HG02610 (cell line): ENCODE data around the gene SLC29A1.

ENCODE experiments used
- ATAC-seq: cut with Tn5 transposase; IDR thresholded peaks from one replicate; pipeline ENCODE4 v1.9.1; 2021; ENCODE audit warnings: mild to moderate bottlenecking, moderate library complexity; ENCODE audit not compliant: unreplicated experiment

SLC29A1 gene

GRCh38 chr6:44251576-44252524 lies 28.5 kb downstream of the SLC29A1 start:
- no peak for ATAC-seq

DNA sequence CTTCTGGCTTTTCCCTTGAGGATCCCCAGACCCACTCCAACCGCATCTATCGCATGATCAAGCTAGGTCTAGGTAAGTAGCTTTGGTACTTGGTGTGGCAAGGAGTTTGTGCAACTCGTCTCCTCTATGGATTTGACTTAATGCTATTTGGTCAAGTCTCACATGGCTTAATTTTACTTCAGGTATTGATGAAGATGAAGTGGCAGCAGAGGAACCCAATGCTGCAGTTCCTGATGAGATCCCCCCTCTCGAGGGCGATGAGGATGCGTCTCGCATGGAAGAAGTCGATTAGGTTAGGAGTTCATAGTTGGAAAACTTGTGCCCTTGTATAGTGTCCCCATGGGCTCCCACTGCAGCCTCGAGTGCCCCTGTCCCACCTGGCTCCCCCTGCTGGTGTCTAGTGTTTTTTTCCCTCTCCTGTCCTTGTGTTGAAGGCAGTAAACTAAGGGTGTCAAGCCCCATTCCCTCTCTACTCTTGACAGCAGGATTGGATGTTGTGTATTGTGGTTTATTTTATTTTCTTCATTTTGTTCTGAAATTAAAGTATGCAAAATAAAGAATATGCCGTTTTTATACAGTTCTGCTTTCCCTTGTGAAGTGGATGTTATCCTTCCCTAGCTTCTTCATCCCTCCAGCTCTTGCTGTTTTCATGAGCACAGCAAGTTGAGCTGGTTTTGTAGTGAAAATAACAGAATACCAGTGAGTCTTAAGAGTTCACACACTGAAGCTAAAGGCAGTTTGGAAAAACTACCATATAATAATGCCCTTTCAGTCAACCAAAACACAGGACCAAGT lies 30.1 kb downstream of the SLC29A1 start:
- ATAC-seq, result no peak

DNA sequence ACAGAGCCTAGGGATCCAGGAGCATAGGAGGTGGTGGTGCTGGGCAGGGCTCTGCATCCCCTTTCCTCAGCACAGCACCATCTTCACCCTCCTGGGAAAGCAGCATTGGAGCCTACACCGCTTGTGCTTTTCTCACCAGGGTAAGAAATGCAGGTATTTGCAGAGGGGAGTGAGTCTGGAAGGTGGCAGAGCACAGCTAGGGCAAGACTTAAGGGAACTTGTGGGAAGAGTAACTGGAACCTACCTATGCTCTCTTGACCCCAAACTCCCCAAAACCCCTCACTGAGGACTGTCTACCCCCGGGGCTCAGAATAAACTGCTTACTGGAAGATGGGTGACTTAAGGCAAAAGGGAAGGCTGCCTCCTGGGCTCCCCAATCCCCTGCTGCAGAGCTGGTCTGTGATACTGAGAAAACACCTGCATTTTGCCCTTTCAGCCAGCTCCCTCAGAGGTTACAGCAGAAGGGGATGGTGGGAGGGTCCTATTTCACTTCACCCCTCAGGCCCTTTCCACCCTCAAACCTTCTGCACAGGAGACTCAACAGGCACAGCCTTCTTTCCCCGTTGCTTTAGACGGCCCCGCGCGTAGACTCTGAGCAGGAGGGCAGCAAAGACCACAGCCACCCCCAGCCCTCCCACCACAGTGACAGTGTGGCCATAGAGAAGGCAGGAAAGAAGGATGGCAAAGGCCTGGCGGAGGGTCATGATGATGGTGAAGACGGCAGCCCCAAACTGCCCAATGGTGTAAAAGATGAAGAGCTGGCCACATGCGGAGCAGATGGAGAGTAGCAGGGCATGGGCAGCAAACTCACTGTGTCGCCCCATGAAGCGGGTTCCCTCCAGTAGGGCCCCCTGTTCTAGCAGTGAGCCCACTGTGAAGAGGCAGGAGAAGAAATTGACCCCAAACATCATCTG lies 31.1 kb downstream of the SLC29A1 start:
- no peak for ATAC-seq

DNA sequence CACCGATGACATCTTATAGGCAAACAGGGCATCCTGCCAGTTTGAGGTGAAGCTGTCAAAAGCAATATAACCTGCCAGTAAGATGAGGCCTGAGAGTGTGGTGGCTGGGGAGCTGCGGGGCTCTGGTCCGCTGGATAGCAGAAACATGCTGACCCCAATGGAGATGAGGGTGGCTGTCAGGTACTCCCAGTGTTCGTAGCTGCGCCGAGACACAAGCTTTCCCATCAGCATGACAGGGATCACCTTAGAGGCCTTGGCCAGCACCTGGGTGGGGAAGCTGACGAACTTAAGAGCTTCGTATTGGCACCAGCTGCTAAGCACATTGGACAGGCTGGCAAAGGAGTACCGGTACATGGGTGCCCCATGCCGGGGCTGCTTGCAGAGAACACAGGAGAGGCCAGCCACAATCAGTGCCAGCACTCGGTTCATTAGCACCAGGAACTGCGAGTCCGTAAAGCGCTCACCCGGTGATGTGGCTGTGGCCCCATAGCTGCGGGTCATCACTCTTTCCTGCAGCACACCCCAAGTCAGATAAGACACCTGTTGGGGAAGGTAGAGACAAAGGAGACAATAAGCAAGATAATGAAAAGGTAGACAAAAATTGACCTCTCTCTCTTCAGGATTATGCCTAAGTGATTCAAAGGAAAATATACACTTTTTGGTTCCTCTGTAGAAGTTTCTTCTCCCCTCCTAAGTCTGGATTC lies 31.9 kb downstream of the SLC29A1 start:
- no peak for ATAC-seq

DNA sequence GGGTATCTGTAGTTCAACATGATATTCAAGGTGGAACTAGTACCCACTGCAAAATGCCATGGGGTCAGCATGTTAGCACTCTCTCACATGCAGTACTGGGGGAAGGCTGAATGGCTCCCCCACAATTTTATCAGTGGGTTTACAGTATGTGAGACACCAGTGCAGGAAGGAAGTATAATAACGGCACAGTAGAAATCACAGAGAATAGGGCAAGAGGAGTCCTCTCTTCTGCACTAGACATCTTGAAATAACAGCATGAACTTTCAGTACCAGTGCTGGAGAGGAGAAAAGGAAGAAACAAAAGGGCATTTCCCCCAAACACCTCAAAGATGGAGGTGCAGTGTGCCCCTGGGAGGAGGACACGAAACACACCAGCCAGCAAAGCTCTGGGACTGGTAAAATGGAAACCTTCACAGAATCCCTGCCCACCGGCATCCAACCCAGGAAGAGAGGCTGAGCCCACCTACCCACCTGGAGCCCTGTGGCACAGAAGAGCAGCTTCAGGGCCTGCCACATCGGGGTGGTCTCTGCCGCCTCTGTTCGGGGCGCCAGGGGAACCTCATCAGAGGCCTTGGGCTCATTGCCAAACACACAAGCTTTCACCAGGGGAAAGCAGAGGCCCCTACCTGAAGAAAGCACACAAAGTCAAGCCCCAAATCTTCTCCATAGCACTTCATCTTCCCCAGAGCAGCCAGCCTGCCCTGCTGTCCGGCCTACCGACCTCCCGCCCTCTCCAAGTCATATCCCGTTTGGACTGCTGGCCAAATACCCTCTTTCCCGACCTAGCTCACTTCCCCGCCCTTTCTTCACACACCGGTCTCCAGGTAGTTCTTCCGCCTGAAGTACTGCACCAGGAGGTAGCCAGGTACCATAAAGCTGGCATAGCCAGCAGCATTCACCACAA lies 32.7 kb downstream of the SLC29A1 start:
- no peak for ATAC-seq

DNA sequence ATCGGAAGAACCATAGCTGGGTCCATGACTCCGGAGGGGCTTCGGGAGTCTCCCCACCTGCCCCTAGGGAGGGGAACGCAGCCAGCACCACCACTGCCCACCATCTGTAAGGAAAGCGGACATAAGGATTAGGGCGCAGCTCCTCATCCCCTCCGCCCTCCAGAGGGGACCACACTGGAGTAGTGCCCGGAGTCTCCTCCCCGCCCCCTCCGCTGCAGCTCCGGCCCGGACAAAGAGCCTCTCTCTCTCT lies 33.3 kb downstream of the SLC29A1 start:
- no peak for ATAC-seq

DNA sequence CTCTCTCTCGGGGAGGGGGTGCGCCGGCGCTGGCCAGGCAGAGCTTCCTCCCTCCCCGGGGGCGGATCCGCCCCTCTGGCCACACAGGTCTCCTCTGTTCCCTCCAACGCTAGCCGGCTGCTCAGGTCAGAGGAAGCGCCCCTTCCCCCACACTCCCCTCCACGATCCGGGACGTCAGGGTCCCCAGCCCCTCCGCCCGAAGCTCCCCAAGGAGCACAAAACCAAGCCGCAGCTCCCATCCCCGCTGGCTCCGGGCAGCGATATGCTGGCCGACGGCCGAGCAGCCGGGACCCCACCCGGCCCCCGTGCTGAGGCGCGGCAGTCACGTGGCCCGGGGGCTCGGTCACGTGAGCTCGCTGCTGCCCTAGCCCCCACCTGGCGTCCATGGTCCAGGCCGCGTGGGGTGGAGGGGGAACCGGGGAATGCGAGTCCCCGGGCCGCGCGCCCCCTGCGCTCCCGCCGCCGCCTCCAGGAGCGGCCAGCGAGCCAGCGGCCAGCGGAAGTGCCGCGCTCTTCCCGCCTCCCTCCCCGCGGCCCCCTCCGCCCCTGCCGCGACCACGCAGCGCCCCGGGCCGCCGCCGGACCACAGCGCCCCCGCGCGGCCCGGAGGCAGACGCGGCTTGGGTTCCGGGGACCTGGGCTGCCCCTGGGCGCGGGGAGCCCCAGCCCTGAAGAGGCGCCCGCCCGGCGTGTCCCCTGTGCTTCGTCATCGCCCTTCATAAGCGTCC lies 33.8 kb downstream of the SLC29A1 start, which contains the start of gene SLC35B2:
Gene SLC35B2 (minus strand): TSS at position 504 of the 728 bp plus-strand sequence. CDS start 118 bp downstream, at position 386.
- peak; percentile 34 for ATAC-seq

DNA sequence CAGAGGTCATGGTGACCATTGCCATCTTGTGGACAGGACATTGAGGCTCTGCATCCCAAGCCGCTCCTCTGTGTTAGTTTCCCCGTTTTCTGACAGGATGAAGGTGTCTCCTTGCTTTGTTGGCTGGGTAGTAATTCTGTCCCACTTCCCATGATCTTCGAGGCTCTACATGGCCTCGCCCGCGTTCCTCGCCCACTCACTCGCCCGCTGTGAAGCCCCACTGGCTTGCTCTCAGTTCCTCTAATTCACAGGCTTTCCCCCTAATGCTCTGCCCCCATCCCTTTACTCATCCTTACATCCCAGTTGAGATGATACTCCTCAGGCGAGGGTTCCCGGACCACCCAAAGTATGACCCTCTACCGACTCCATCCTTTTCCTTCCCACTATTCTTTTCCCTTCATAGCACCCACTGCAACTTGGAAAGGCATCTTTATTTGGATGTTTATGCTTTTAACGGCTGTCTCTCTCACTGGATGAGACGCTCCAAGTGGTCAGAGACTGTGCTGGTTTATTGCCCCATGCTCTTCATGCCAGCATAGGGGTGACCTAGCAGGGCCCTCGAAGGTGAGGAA lies 34.4 kb downstream of the SLC29A1 start:
- ATAC-seq, result peak; percentile 17

DNA sequence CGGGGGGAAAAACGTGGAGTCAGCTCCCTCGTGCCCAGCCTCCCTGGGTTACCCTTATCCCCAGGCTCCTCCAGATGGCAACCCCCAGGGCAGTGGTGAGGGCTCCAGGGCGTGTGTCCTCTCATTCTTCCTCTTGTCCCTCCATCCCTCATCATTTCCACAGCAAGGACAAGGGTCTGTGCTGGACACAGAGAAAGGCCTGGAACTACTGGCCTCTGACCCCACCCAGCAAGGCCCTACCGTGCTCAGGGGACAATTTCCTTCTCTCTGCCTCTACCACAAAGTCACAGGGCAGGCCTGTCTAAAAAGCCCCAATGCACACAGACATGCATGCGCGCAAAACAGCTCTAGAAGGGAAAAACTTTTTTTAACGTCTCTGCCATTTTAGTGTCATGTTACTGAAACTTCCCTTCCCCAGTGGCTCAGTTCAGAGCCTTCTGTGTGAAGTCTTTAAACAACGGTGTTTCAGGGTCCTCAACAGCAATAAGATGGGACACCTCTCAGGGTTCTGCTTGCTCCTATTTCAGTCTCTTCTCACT lies 35.0 kb downstream of the SLC29A1 start:
- ATAC-seq, result no peak

DNA sequence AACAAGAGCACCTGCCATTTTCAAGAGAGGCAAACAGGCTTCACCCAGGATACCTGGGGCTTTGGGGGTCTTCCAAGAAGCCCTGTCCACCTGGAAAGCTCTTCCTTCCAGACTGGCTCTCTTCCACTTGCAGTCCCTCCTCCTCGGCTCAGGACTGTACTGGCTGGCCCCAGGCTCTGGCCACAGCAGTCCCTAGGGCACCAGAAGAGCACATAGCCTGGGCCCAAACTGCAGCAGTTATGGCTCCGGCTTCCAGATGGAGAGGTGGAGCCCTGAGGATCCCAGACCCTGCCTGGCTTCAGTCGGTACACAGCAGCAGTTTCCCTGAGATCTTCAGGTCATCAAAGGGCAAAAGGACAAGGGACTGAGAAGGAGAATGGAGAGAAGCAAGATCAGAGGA lies 35.5 kb downstream of the SLC29A1 start:
- no peak for ATAC-seq

- ATAC-seq, result no peak
Observed at GRCh38 chr6:44260011-44260410, 36.6 kb downstream of the SLC29A1 start.

- ATAC-seq, result no peak
Observed at GRCh38 chr6:44260451-44261297, 37.3 kb downstream of the SLC29A1 start.

GRCh38 chr6:44261581-44261980 lies 38.2 kb downstream of the SLC29A1 start:
- no peak for ATAC-seq

DNA sequence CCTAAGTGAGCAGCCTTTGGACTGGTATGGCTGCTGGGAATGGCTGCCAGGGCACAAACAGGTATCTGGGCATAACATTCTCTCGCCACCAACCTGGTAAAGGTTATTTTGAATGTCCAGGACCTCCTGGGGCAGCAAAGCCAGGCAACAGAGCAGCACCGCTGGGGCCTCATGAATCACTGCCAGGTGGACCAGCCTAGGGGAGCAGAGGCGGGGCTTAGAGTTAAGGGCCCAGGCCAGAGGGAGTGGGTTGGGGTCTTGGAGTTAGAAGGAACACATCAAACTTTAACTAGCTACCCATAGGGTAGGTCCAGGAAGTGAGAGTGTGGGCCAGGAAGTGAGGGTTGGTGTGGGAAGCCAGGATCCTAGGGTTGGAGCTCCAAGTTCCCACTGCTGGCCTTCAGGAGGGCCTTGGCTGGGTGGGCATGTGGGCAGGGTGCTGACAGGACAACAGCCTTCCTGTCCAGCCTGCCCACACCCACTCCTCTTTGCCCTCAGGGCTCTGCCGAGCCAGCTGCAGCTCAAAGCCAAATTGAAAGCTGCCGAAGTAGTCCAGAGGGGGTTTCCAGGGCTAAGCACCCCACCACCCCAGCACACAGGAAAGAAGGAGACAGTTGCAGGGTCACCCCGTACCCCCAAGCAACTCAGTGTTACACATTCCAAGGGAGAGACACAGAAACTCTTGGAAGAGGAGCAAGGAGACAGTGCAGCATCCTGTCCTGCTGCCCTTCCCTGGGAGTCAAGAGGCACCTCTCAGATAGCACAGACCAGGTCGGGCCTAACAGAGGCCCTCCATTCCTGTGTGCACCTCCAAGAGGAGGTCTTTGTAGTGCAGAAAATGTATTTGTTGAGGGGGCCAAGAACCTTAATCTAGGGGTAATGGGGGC lies 39.3 kb downstream of the SLC29A1 start:
- ATAC-seq, result no peak

DNA sequence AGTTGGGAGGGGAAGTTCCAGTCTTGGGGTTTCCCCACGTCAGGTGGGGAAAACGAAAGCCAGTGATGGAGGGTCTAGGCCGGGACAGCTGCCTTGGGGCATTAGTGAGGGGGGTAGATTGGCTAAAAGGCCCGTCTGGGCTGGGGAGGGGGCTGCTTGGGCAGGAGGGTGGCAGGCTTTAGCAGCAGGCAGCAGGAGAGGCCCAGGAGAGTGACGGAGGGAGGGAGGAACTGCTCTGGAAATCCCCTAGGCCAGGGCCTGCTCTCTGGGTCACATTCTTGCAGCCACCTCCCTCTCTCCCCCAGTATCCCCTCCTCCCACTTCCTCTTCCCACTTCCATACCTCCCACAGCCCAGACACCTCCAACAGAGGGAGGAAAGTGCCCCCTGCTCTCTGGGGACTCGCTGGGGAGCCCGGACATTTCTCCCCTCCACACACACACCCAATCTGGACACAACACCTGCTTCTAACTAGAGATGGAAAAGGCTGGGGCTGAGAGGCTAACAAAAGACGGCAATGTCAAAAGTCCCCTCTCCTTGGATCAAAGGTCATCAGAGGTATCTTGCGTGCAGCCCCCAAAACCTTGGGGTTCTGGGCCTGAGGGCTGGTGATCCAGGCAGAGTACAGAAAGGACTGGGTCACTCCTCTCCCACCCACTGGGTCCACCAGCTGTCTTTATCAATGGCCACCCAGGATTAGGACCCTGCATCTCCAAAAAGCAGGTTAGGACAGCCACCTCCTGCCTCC lies 40.1 kb downstream of the SLC29A1 start:
- ATAC-seq, result peak; percentile 23
